ENCODE results near the gene GPX4.

Gene GPX4

GRCh38 chr19:1072371-1073015 lies 31.3 kb upstream of the GPX4 start:
- H3K27me3 ChIP-seq (replicated peaks) = peaks cover 7% of the 10 kb centered on the region
- no peak for DNase-seq
- no peaks in the 10 kb centered on the region for H3K36me3 ChIP-seq (replicated peaks)
- no peak for TF ChIP-seq CTCF (IDR thresholded peaks at IDR 0.05; ENCODE audit: low read depth, low read length, missing control alignments)
- no peak overlapping the region for H3K27ac ChIP-seq
- in situ Hi-C loops (cut with HindIII; ENCODE audit: low pct_ligation_motif_present, low sequenced_read_pairs) = no loop called here
- H3K4me3 ChIP-seq (ENCODE audit: low read depth, low read length) = no peak overlapping the region

GRCh38 chr19:1073063-1073955 lies 30.5 kb upstream of the GPX4 start:
- H3K4me3 ChIP-seq (ENCODE audit: low read depth, low read length) = no peak overlapping the region
- H3K27me3 ChIP-seq (replicated peaks) = peaks cover 7% of the 10 kb centered on the region
- no peak overlapping the region for H3K27ac ChIP-seq
- no peaks in the 10 kb centered on the region for H3K36me3 ChIP-seq (replicated peaks)
- in situ Hi-C loops (cut with HindIII; ENCODE audit: low pct_ligation_motif_present, low sequenced_read_pairs) = no loop called here
- DNase-seq = no peak
- TF ChIP-seq CTCF (IDR thresholded peaks at IDR 0.05; ENCODE audit: low read depth, low read length, missing control alignments) = no peak

- no peak overlapping the region for H3K27ac ChIP-seq
- DNase-seq = no peak
- no peaks in the 10 kb centered on the region for H3K36me3 ChIP-seq (replicated peaks)
- peaks cover 7% of the 10 kb centered on the region for H3K27me3 ChIP-seq (replicated peaks)
- in situ Hi-C loops (cut with HindIII; ENCODE audit: low pct_ligation_motif_present, low sequenced_read_pairs) = no loop called here
- no peak overlapping the region for H3K4me3 ChIP-seq (ENCODE audit: low read depth, low read length)
- TF ChIP-seq CTCF (IDR thresholded peaks at IDR 0.05; ENCODE audit: low read depth, low read length, missing control alignments) = no peak
Observed at GRCh38 chr19:1073956-1074517, 29.8 kb upstream of the GPX4 start.

GRCh38 chr19:1074544-1075283 lies 29.1 kb upstream of the GPX4 start:
- Histone ChIP-seq H3K4me3 (ENCODE audit: low read depth, low read length) (no peak overlapping the region), H3K27me3 (replicated peaks) (peaks cover 7% of the 10 kb centered on the region), H3K27ac (no peak overlapping the region), H3K36me3 (replicated peaks) (no peaks in the 10 kb centered on the region)
- no peak for DNase-seq
- in situ Hi-C loops (cut with HindIII; ENCODE audit: low pct_ligation_motif_present, low sequenced_read_pairs) = no loop called here
- TF ChIP-seq CTCF (IDR thresholded peaks at IDR 0.05; ENCODE audit: low read depth, low read length, missing control alignments) = no peak

- Histone ChIP-seq H3K27ac (no peak overlapping the region), H3K27me3 (replicated peaks) (peaks cover 1% of the 10 kb centered on the region), H3K36me3 (replicated peaks) (no peaks in the 10 kb centered on the region), H3K4me3 (ENCODE audit: low read depth, low read length) (no peak overlapping the region)
- DNase-seq = no peak
- no peak for TF ChIP-seq CTCF (IDR thresholded peaks at IDR 0.05; ENCODE audit: low read depth, low read length, missing control alignments)
- in situ Hi-C loops (cut with HindIII; ENCODE audit: low pct_ligation_motif_present, low sequenced_read_pairs) = no loop called here
Observed at GRCh38 chr19:1076046-1076386, 27.8 kb upstream of the GPX4 start.

Measured in brain microvascular endothelial cell (primary cell).